Sciatic nerve (tissue), 2 donors: ENCODE results near the gene FUCA1. TPM values are rescaled to one million over a fixed set of nuclear protein-coding genes. Genes with fewer than 3 reads are reported as not detected.

ENCODE experiments used
- ATAC-seq: fragments of 200-7000 bp; cut with Tn5 transposase; one replicate; pipeline ENCODE4 v1.9.1; 2020; ENCODE audit warnings: mild to moderate bottlenecking, moderate library complexity
- DNase-seq: peaks from one replicate; pipeline ENCODE4 v3.0.0-alpha.2; 2020; ENCODE audit warnings: low spot score
- intact Hi-C: fragments of 100-400 bp; cut with DNase I; formaldehyde crosslinking; loops from one replicate; pipeline ENCODE4 v1.14.2; 2022
- total RNA-seq: library from RNA; stranded (reverse); fragmentation: NEBNext Ultra II Directional; extraction: Animal tissue kit (Norgen Biotek cat#: 25700); gene quantifications from one replicate; pipeline ENCODE4 v1.2.1, GENCODE V29; 2021
- donor health status: DM: no; HTN: no; CAD: no.
- donor health status: DM: no; HTN: no; CAD: no.

Gene FUCA1
- total RNA-seq, 1 donor from 2014 or later = 22.3 TPM

GRCh38 chr1:23795676-23796465 lies 72.2 kb downstream of the FUCA1 start:
- intact Hi-C loops = no loop called here
- no peak for ATAC-seq
- no peak for DNase-seq

Other genes with a start within 250 kb of the FUCA1 start
- 1,008 TPM for gene RPL11, start 176.5 kb downstream of the FUCA1 start, total RNA-seq
- 28.2 TPM for gene ELOA, start 124.8 kb downstream of the FUCA1 start, total RNA-seq
- 100 TPM for gene PITHD1, start 89.9 kb downstream of the FUCA1 start, total RNA-seq
- gene LYPLA2, start 77.1 kb downstream of the FUCA1 start, total RNA-seq = 30.7 TPM
- gene GALE, start 67.5 kb downstream of the FUCA1 start, total RNA-seq = 15.8 TPM
- 34.4 TPM for gene HMGCL, start 42.9 kb downstream of the FUCA1 start, total RNA-seq
- gene CNR2, start 45.1 kb upstream of the FUCA1 start, total RNA-seq = 0.09 TPM
- gene PNRC2, start 91.5 kb upstream of the FUCA1 start, total RNA-seq = 84.2 TPM
- 92.1 TPM for gene SRSF10, start 112.0 kb upstream of the FUCA1 start, total RNA-seq
- gene MYOM3, start 243.8 kb upstream of the FUCA1 start, total RNA-seq = 0.62 TPM